ENCODE measurements around the gene TXLNG.

Gene TXLNG

DNA sequence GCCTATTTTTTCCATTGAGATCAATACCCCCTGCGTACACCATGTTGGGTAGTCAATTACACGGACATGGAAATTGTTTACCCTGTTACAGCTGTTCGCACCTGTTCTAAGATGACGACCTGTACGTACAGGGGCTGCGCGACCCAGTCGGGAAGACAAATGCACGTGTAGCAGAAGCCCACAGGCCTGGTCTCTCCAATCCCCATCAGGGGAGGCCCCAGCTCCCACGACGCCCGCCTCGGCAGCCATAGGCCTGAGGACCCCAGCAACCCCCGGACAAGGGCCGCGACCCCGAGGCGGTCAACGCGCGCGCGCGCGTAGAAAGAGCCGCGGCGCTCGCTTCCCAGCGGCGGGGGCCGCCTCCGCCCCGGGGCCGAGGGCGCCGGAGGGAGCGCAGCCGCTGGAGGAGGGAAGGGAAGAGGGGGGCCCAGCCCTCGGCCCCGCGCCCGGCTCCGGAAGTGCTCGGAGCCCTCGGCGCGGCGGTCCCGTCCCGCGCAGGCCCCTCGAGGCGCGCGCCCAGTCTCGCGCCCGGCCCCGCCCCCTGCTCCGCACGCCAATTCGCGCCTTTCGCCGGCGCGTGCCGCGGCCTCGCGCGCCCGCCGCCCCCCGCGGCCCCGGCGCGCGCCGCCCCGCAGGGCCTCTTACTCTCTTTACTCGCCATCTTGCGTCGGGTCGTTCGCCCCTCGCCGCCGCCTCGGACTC lies 83.3 kb downstream of the TXLNG start:
- no peaks in the 10 kb centered on the region for H3K27me3 ChIP-seq (ENCODE audit: low read depth, low read length)
- no peaks in the 10 kb centered on the region for H3K9me3 ChIP-seq (ENCODE audit: insufficient read depth, low read length)
- peak overlapping the region; percentile 83 for H3K4me2 ChIP-seq (ENCODE audit: low read length)
- peaks cover 37% of the 10 kb centered on the region for H4K20me1 ChIP-seq (ENCODE audit: insufficient read depth, low read length)
- H3K27ac ChIP-seq (ENCODE audit: low read length): peak overlapping the region; percentile 95
- H3K79me2 ChIP-seq (ENCODE audit: low read length): peaks cover 56% of the 10 kb centered on the region
- TF ChIP-seq, protein P1, sequence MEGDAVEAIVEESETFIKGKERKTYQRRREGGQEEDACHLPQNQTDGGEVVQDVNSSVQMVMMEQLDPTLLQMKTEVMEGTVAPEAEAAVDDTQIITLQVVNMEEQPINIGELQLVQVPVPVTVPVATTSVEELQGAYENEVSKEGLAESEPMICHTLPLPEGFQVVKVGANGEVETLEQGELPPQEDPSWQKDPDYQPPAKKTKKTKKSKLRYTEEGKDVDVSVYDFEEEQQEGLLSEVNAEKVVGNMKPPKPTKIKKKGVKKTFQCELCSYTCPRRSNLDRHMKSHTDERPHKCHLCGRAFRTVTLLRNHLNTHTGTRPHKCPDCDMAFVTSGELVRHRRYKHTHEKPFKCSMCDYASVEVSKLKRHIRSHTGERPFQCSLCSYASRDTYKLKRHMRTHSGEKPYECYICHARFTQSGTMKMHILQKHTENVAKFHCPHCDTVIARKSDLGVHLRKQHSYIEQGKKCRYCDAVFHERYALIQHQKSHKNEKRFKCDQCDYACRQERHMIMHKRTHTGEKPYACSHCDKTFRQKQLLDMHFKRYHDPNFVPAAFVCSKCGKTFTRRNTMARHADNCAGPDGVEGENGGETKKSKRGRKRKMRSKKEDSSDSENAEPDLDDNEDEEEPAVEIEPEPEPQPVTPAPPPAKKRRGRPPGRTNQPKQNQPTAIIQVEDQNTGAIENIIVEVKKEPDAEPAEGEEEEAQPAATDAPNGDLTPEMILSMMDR (IDR thresholded peaks at IDR 0.05; ENCODE audit: low read depth, low read length): no peak
- TF ChIP-seq EZH2phosphoT487 (IDR thresholded peaks at IDR 0.05; ENCODE audit: low read depth): no peak
- H3K9ac ChIP-seq (ENCODE audit: low read length): peak overlapping the region; percentile 100
- peaks cover 20% of the 10 kb centered on the region for H3K4me1 ChIP-seq (ENCODE audit: low read length)
- H3K36me3 ChIP-seq (replicated peaks; ENCODE audit: low read depth, low read length): peaks cover 28% of the 10 kb centered on the region
- H2AFZ ChIP-seq (ENCODE audit: low read depth, low read length): peak overlapping the region; percentile 82; the same call in 1 of the 2 replicates
- peak overlapping the region; percentile 90 for H3K4me3 ChIP-seq (ENCODE audit: low read length)

- H2AFZ ChIP-seq (ENCODE audit: low read depth, low read length): peak within 1 kb of the TSS; percentile 93
- H3K4me2 ChIP-seq (ENCODE audit: low read length): peak within 1 kb of the TSS; percentile 99
- peak within 1 kb of the TSS; percentile 100 for H3K9ac ChIP-seq (ENCODE audit: low read length)
- peak within 1 kb of the TSS; percentile 98 for H3K4me3 ChIP-seq (ENCODE audit: low read length)
- peaks cover 34% of the 10 kb centered on the region for H4K20me1 ChIP-seq (ENCODE audit: insufficient read depth, low read length)
- H3K36me3 ChIP-seq (replicated peaks; ENCODE audit: low read depth, low read length): peaks cover 25% of the 10 kb centered on the region
- no peaks in the 10 kb centered on the region for H3K27me3 ChIP-seq (ENCODE audit: low read depth, low read length)
- peaks cover 48% of the 10 kb centered on the region for H3K79me2 ChIP-seq (ENCODE audit: low read length)
- no peak for TF ChIP-seq EZH2phosphoT487 (IDR thresholded peaks at IDR 0.05; ENCODE audit: low read depth)
- TF ChIP-seq, protein P1 (IDR thresholded peaks at IDR 0.05; ENCODE audit: low read depth, low read length): no peak
- peak within 1 kb of the TSS; percentile 95 for H3K27ac ChIP-seq (ENCODE audit: low read length)
- no peaks in the 10 kb centered on the region for H3K9me3 ChIP-seq (ENCODE audit: insufficient read depth, low read length)
- H3K4me1 ChIP-seq (ENCODE audit: low read length): peaks cover 20% of the 10 kb centered on the region
These were observed 84.0 kb downstream of the TXLNG start, which contains the start of gene RBBP7 for GRCh38 chrX:16870095-16870861. Gene RBBP7, minus strand, starts transcription at chrX:16870362. Its CDS starts 309 bp downstream, at chrX:16870053.

GRCh38 chrX:16870862-16871815 lies 84.9 kb downstream of the TXLNG start:
- TF ChIP-seq, protein P1 (IDR thresholded peaks at IDR 0.05; ENCODE audit: low read depth, low read length): no peak
- no peak for TF ChIP-seq EZH2phosphoT487 (IDR thresholded peaks at IDR 0.05; ENCODE audit: low read depth)
- H3K4me1 ChIP-seq (ENCODE audit: low read length): peaks cover 20% of the 10 kb centered on the region
- H4K20me1 ChIP-seq (ENCODE audit: insufficient read depth, low read length): peaks cover 27% of the 10 kb centered on the region
- peak overlapping the region; percentile 99 for H3K4me2 ChIP-seq (ENCODE audit: low read length)
- H3K27me3 ChIP-seq (ENCODE audit: low read depth, low read length): no peaks in the 10 kb centered on the region
- H3K36me3 ChIP-seq (replicated peaks; ENCODE audit: low read depth, low read length): peaks cover 19% of the 10 kb centered on the region
- peaks cover 40% of the 10 kb centered on the region for H3K79me2 ChIP-seq (ENCODE audit: low read length)
- peak overlapping the region; percentile 94 for H3K9ac ChIP-seq (ENCODE audit: low read length)
- H3K4me3 ChIP-seq (ENCODE audit: low read length): peak overlapping the region; percentile 98
- no peaks in the 10 kb centered on the region for H3K9me3 ChIP-seq (ENCODE audit: insufficient read depth, low read length)
- H3K27ac ChIP-seq (ENCODE audit: low read length): peak overlapping the region; percentile 90
- peak overlapping the region; percentile 93 for H2AFZ ChIP-seq (ENCODE audit: low read depth, low read length)
